Measurements from ENCODE around the gene ST3GAL3.

DNA sequence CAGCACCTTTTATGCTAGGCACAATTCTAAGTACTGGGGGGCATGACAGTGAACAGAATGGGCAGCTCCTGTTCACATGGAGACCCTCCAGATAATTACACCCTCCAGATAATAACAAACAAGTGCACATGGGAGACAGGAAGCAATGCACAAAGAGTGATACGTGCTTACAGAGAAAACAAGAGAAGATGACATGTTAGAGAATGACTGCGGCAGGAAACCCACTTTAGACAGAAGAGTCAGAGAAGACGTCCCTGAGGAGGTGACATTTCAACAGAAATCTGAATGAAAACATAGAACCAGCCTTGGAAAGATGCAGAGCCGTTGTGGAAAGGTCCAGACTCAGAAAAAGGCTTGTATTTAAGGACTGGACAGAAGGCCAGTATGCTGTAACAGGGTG lies 171.5 kb downstream of the ST3GAL3 start:
- no peak for TF ChIP-seq REST (IDR thresholded peaks at IDR 0.05; ENCODE audit: insufficient read depth in 1 of 2, low read depth in 2 of 2, low read length in 1 of 2)
- TF ChIP-seq, protein P1, sequence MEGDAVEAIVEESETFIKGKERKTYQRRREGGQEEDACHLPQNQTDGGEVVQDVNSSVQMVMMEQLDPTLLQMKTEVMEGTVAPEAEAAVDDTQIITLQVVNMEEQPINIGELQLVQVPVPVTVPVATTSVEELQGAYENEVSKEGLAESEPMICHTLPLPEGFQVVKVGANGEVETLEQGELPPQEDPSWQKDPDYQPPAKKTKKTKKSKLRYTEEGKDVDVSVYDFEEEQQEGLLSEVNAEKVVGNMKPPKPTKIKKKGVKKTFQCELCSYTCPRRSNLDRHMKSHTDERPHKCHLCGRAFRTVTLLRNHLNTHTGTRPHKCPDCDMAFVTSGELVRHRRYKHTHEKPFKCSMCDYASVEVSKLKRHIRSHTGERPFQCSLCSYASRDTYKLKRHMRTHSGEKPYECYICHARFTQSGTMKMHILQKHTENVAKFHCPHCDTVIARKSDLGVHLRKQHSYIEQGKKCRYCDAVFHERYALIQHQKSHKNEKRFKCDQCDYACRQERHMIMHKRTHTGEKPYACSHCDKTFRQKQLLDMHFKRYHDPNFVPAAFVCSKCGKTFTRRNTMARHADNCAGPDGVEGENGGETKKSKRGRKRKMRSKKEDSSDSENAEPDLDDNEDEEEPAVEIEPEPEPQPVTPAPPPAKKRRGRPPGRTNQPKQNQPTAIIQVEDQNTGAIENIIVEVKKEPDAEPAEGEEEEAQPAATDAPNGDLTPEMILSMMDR (IDR thresholded peaks at IDR 0.05) = no peak
